ENCODE measurements around the gene SRGAP3.
"Not testable (repeated sequence)": the region's sequence is repeated elsewhere in the genome, so short reads cannot be mapped to it uniquely, and the experiment has no call there.

Gene SRGAP3

DNA sequence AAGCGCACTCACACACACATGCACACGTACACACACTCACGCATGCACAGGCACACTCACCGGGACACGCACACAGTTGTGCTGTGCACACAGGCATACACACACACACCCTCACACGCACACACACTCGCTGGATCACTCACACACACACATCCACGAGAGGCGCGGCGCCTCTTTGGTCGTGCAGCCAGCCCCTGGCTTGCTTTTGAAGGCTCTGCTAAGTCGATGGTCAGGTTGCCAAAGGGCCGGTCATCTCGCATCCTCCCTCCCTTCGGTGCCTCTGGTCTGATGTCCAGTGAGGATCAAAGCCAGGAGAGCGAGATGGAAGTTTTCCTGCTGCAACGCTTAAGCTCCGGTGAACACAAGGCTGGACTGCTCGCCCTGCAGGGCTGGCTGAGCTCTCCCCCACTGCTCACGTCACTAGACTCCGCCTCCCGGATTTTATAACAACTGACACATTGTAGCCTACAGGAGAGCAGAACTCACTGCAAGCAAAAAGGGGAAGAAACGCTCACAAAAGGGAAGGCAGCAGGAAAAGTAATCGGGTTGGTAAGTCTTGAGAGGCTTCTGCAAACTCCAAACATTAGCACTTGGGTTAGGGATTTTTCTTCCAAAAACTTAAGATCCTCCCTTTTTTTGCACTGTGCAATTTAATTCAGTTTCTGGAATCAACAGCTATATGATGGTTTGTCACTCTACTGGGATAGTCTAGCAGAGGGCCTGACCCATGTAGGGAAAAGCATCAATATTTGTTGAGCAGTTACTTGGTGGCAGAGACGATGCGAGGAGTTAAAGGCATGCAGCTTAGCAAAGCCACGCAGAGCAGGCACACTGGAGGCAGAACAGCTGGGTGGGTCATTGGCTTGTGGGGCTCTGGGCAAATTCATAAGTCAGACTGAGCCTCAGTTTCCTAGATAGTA, at the start of gene SRGAP3:
TSS of gene SRGAP3 (minus strand) at position 374 of the 920 bp plus-strand sequence. CDS start 695 bp downstream, outside the sequence.
- peak; percentile 89 for DNase-seq

GRCh38 chr3:9298236-9298635, 48.8 kb upstream of the SRGAP3 start:
- DNase-seq: no peak

GRCh38 chr3:9296241-9296640, 46.8 kb upstream of the SRGAP3 start:
- no peak for DNase-seq

GRCh38 chr3:9295007-9295406, 45.6 kb upstream of the SRGAP3 start:
- no peak for DNase-seq

DNA sequence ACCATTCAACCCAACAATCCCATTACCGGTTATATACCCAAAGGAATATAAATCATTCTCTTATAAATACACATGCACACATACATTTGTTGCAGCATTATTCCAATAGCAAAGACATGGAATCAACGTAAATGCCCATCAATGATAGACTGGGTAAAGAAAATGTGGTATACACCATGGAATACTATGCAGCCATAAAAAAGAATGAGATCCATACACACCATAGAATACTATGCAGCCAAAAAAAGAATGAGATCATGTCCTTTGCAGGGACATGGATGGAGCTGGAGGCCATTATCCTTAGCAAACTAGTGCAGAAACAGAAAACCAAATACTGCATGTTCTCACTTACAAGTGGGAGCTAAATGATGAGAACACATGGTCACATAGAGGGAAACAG, 44.5 kb upstream of the SRGAP3 start:
- DNase-seq: not testable (repeated sequence)

DNA sequence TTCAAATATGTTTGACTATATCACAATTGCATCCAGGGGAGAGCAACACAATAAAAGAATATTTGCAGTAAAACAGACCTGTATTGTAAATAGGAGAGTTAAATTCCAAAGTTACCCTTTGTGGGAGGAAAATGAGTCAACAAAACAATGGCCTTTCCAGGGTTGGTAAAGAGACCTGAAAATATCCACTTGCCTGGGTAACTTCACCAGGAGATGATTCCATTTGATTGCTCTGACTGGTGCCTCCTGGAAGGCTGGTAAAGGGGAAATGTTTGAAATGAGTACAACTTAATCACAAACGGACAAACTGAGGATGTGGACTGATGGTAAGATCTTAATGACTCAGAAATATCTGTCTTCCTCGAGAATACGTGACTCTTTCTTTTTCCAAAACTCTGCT, 43.6 kb upstream of the SRGAP3 start:
- no peak for DNase-seq

GRCh38 chr3:9292516-9292915, 43.1 kb upstream of the SRGAP3 start:
- no peak for DNase-seq

DNA sequence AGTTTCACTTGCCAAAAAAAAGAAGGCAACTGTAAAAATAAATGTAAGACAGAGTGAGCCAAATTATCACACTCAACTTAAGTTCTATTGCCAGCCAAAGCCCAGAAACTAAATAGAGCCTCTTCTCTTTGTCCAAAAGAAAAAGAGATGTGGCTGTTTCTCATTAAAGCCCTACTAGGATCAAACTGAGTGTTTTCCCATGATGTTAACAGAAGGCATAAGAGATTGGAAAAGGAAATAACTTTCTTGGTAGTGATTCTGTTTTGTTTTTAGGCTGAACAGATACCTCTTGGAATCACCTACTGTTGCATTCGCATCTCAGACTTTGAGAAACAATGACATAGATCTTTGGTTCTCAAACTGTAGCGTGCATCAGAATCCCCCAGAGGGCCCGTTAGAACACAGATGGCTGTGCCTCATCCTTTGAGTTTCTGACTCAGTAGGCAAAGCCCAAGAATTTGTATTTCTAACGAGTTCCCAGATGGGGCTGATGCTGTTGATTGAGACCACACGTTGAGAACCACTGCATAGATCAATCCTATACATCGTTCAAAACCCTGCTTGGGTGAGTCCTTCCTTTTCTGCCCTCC, 42.5 kb upstream of the SRGAP3 start:
- no peak for DNase-seq

- DNase-seq: no peak
Measured at GRCh38 chr3:9290566-9290965, 41.1 kb upstream of the SRGAP3 start.

DNA sequence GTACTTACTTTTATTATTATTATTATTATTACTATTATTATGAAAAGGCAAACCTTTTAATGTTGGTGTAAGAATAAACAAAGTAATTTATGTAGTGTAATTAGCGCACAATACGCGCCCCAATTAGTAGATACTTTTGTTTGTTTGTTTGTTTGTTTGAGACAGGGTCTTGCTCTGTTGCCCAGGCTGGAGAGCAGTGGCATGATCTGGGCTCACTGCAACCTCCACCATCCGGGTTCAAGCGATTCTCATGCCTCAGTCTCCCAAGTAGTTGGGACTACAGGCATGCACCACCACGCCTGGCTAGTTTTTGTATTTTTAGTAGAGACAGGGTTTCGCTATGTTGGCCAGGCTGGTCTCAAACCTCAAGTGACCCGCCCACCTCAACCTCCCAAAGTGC, 32.1 kb upstream of the SRGAP3 start:
- DNase-seq: not testable (repeated sequence)

DNA sequence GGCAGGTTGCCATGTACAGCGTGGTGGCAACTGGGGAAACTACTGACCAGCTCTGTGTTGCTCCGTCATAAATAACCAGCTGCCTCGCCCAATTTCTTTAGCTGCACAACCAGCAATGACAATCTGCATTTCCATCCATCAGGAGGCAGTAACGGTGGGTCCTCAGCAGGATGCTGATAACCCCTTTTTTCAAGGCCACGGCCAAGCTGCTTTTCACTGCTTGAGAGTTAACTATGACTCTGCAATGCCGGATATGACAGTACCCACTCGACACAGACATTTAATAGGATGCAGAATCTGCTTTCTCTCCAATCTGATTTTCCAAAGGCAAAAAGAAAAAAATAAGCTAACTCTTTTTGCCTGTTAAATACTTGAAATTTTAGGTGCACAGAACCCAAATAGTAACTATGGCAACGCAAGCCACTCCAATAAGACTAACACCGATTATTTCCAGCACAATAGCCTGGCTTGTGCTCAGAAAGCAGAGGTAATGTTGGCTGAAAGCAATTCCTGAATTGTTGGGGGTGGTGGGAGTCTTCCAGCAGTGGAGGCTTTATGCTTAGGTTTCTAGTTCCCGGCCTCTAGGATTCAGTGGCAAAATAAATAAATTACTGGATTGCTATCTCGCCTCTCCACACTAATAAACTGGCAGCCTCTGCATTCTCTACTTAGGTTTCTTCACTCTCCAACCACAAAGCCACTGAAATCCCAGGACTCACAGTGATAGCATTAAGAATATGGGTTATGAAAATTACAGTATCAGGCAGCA, 31.2 kb upstream of the SRGAP3 start:
- DNase-seq: no peak

- DNase-seq: no peak
Measured at GRCh38 chr3:9279966-9280365, 30.5 kb upstream of the SRGAP3 start.

DNA sequence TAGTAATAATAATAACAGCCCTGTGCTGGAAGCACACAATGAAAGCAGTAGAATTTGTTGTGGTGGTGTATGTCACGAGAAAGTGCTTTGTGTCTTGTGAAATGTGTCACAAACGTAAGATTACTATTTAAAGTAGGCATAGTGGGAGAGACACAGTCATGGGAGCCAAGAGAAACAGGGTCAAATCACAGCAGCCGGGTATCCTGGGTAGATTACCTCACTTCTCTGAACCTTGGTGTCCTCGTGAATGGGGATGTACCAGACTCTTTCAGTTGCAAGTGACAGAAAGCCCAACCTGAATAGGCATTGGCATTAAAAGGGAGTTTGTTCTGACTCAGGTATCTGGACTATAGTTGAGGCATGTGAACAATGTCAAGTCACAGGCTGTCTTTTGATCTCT, 29.1 kb upstream of the SRGAP3 start:
- DNase-seq: no peak

- DNase-seq: no peak
Measured at GRCh38 chr3:9278085-9278484, 28.6 kb upstream of the SRGAP3 start.

DNA sequence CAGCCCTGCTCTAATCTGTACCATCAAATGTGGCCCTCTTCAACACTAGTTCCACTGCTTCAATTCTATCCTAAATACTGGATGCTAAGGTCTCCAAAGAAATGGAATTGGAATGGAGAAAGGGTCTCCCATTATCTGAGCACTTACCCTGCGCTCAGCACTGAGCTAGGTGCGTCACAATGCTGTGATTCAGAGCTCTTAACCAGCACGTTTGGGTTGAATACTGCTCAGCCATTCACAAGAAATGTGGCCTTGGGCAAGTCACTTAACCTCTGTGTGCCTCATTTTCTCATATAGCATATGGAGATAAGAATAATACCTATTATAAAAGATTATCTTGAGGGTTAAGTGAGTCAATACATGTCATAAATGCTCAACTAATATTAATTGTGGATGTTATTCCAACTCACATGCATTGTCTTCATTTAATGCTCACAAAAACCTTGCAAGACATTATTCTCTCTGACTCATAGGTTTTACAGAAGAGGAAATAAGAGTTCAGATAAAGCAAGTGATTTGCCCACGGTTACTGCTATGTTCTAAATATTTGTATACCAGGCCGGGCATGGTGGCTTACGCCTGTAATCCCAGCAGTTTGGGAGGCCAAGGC, 27.4 kb upstream of the SRGAP3 start:
- no peak for DNase-seq

- no peak for DNase-seq
Measured at GRCh38 chr3:9271903-9272302, 22.5 kb upstream of the SRGAP3 start.

- DNase-seq: no peak
Measured at GRCh38 chr3:9270704-9271103, 21.3 kb upstream of the SRGAP3 start.

DNA sequence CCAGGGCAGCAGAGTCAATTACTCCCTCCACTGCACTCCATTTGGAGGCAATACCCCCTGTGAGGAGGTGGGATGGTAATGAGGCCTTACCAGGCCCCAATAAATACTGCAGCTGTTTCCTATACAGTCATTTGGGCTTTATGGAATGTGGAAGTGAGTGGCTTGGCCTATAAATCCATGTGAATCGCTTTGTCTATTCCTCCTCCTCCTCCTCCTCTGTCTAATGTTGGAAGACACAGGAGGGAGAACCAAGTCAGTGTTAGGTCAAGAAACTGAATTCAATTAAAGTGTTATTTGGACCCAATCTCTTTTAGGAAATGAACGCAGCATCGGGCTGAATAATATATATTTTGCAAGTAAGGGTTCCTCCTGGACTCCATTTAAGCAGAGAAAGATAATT, 17.3 kb upstream of the SRGAP3 start:
- DNase-seq: no peak

DNA sequence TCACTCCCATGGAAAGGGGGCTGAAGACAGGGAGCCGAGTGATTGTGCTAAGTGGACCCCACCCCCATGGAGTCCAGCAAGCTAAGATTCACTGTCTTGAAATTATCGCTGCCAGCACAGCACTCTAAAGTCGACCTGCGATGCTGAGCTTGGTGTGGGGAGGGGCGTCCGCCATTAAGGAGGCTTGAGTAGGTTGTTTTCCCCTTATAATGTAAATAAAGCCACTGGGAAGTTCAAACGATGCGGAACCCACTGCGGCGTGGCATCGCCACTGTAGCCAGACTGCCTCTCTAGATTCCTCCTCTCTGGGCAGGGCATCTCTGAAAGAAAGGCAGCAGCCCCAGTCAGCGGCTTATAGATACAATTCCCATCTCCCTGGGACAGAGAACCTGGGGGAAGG, 10.9 kb upstream of the SRGAP3 start:
- no peak for DNase-seq

GRCh38 chr3:9257092-9257491, 7.6 kb upstream of the SRGAP3 start:
- no peak for DNase-seq

DNA sequence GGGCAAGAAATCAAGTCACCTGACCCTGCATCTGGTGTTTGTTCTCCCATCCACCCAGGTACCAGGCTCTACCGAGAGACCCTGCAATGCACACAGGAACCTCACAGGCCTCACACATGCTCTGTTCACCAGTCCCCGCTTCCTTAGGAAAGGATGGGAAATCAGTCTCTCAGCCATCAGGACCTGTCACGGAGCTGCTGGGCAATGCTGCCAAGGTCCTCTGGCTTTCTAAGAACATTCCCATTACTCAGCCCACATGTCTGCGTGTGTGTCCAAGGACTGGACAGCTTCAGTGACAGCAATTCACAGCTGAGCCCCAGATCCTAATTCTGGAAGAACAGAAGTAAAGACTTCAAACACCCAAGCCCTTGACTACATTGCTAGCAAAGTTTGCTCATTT, 6.5 kb upstream of the SRGAP3 start:
- no peak for DNase-seq

DNA sequence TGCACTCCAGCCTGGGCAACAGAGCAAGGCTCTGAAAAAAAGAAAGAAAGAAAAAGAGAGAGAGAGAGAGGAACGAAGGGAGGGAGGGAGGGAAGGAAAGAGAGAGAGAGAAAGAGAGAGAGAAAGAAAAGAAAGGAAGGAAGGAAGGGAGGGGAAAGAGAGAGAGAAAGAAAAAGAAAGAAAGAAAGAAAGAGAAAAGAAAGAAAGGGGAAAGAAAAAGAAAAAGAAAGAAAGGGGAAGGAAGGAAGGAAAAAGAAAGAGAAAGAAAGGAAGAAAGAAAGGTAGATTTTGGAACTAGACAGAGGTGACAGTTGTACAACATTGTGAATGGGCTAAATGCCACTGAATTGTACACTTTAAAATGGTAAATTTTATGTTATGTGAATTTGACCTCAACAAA, 5.3 kb upstream of the SRGAP3 start:
- DNase-seq: no peak

DNA sequence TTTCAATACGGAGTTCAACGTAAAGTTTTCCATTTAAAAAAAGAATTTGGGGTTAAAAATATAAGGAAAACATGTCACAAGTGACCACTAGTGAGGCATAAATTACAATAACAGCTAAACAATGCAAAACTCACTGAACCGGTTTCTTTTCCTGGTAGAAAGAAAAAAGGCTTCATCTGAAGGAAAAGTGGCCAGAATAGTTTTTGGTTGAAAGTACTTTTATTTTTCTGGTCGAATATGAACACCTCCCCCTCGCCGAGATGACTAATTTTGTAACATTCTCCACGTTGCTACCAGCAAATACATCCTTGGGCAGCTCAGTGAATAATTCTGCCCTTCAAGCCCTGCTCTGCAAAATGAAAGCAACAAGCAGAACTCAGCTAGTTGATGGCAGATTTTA, 3.9 kb upstream of the SRGAP3 start:
- no peak for DNase-seq
